Measurements from ENCODE around the gene JMJD8.

DNA sequence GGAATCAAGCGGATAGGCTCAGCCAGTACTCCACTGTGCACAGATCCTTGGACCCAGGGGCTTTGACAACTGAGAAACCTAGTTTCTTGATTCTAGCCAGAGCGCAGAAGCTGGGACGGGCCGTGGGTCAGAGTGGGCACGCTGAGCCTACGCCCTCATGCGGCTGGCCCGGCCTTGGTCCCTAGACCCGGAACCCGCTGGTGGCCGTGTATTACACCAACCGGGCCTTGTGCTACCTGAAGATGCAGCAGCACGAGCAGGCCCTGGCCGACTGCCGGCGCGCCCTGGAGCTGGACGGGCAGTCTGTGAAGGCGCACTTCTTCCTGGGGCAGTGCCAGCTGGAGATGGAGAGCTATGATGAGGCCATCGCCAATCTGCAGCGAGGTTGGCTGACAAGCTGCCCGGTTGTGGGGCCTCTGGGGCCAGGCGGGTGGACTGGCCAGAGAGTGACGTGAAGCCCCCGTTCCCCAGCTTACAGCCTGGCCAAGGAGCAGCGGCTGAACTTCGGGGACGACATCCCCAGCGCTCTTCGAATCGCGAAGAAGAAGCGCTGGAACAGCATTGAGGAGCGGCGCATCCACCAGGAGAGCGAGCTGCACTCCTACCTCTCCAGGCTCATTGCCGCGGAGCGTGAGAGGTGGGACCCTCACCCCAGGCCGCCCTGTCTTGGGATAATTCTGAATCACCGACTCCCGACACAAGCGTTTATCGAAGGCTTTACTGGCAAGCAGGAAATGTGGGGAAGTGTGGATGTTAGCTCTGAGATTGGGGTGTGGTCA lies 3.0 kb downstream of the JMJD8 start:
- TF ChIP-seq, protein P1, sequence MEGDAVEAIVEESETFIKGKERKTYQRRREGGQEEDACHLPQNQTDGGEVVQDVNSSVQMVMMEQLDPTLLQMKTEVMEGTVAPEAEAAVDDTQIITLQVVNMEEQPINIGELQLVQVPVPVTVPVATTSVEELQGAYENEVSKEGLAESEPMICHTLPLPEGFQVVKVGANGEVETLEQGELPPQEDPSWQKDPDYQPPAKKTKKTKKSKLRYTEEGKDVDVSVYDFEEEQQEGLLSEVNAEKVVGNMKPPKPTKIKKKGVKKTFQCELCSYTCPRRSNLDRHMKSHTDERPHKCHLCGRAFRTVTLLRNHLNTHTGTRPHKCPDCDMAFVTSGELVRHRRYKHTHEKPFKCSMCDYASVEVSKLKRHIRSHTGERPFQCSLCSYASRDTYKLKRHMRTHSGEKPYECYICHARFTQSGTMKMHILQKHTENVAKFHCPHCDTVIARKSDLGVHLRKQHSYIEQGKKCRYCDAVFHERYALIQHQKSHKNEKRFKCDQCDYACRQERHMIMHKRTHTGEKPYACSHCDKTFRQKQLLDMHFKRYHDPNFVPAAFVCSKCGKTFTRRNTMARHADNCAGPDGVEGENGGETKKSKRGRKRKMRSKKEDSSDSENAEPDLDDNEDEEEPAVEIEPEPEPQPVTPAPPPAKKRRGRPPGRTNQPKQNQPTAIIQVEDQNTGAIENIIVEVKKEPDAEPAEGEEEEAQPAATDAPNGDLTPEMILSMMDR (conservative IDR thresholded peaks at IDR 0.05 in 1 of 2, IDR thresholded peaks at IDR 0.05 in 1 of 2; ENCODE audit: low read depth in 1 of 2, low read length in 2 of 2), result peak in 1 of 2 donors; percentile 13
- TF ChIP-seq EZH2 (IDR thresholded peaks at IDR 0.05; ENCODE audit: low read length, missing control alignments), result no peak
